GM19239 (cell line): ENCODE measurements around the gene SIGLEC9.

ENCODE experiments used
- DNase-seq: peaks from one replicate; pipeline ENCODE4 v3.0.0; 2011; ENCODE audit warnings: low spot score; ENCODE audit not compliant: insufficient read length
- FAIRE-seq: peaks from 2 replicates; lab custom pipeline; 2011; peaks lifted over from hg19 to GRCh38; lab: Jason Lieb, UNC

The SIGLEC9 gene

DNA sequence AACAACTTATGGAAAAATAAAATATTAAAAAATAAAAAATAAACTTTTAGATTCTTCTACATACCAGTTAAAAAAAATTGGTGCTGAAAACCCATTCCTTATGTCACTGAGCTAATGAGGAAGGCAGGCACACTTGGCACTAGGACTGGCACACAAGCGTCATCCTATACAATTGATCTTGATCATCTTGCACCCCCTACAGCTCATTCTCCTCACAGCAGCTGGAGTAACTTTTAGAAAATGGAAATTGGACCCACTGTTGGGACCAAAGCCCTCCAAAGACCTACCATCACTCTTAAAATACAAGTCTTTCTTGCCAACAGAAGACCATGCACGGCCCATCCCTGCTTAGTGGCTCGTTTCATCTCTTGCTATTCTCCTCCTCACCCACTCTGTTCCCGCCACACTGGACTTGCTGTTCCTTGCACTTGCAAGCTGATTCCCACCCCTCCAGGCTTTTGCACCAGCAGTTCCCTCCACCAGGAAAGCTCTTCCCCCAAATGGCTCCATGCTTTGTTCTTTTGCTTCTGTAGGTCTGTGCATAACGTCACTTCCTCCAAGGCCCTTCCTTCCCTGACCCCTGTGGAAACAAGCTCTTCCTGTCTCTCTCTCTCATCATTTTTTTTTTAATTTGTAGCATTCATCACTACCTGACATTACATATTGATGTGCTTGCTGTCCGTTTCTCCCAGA is 28.1 kb upstream of the SIGLEC9 start:
- FAIRE-seq: no peak
- DNase-seq: no peak

DNA sequence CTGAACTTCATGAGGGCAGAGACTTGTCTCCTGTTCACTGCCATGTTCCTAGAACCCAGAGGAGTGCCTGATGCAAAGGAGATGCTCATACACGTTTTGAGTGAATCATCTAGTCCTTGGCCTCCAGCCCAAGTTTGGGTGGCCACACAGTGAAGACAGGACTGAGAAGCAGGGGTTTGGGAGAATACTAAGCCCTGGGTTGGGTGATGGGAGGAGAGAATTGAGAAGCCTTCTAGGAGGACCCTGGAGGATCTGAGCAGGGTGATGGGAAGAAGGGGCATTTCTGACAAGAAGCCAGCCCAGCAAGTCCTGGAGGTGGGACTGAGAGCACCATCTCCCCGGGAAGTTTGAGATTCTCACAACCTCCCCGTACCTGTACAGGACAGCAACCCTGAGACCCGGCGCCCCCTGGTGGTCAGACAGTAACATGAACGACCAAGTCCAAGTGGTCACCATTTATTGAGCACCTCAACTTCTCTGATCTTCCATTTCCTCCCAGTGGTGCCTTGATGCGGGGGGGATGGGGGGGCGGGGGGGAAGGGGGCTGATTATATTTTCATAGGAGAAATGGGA is 27.5 kb upstream of the SIGLEC9 start:
- DNase-seq (peak; percentile 95), FAIRE-seq (peak; percentile 64)

DNA sequence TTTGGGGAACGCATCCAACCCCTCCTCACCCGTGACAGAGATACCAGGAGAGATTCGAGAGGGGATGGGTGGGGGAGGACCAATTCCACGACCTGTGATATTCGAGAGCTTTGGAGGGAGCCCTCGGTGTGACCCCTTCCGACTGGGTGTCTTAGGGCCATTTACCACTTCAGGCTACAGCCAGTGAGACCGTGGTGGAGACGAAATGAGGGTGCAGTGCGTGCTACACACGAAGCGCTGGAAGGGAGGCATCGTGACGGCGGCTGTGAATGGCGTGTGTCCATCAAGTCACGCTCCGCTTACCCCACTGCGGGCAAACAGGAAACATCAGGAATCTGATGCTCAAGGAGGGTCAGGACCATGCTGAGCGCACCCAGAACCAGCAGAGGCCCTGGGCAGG is 26.9 kb upstream of the SIGLEC9 start:
- no peak for DNase-seq
- FAIRE-seq: no peak

DNA sequence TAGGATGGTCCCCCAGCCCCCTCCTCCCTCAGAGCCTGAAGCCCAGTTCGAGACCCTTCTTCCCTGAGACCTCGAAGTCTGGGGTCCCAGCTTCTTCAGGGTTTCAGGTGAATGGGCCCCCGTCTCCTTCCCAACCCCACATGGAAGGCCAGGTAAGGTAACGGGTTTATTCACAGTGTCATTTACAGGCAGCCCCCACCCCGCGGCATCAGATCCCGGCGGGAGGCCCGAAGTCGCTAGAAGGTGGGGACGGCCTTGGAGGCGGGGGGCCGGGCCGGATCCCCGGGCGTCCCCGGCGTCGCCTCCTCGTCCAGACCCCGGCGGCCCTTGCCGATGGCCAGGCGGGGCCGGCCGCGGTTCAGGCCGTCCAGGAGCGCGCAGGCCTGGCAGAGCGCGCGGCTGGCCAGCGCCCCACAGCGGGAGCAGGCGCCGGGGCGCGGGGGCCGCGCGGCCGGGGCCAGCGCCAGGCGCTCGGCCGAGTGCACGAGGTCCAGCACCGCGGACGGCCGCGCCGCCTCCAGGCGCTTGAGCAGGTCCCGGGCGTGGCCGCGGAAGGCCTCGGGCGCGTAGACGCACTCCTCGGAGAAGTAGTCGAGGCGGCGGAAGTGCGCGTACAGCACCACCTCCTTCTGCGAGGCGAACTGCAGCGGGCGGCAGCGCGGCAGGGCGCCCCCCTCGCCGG is 26.2 kb upstream of the SIGLEC9 start:
- FAIRE-seq (no peak), DNase-seq (no peak)

DNA sequence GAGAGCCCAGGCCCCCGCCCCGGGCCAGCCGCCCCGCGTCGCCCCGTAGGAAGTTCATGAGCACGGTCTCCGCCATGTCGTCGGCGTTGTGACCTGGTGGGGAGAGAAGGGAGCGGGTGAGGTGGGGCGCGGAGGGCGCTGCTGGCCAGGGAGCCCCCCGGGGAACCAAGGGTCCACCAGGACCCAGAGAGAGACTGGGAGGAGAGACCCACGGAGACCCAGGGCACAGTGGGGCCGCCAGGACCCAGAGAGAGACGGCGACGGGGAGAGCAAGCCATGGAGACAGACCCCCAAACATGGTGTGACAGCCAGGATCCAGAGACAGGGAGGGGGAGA is 25.7 kb upstream of the SIGLEC9 start:
- no peak for DNase-seq
- no peak for FAIRE-seq

DNA sequence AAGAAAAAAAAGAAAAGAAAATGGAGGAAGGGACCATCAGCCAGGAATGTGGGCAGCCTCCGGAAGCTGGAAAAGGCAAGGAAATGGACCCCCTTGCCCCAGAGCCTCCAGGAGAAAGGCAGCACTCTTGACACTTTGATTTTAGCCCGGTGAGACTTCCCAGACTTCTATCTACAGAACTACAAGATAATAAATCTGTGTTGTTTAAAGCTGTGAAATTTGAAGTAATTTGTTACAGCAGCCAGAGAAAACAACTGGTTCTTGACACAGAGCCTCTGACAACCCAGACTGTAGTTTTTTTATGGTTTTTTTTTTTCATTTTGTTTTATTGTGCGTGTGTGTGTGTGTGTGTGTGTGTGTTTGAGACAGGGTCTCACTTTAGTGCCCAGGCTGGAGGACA is 24.1 kb upstream of the SIGLEC9 start:
- FAIRE-seq: no peak
- no peak for DNase-seq

DNA sequence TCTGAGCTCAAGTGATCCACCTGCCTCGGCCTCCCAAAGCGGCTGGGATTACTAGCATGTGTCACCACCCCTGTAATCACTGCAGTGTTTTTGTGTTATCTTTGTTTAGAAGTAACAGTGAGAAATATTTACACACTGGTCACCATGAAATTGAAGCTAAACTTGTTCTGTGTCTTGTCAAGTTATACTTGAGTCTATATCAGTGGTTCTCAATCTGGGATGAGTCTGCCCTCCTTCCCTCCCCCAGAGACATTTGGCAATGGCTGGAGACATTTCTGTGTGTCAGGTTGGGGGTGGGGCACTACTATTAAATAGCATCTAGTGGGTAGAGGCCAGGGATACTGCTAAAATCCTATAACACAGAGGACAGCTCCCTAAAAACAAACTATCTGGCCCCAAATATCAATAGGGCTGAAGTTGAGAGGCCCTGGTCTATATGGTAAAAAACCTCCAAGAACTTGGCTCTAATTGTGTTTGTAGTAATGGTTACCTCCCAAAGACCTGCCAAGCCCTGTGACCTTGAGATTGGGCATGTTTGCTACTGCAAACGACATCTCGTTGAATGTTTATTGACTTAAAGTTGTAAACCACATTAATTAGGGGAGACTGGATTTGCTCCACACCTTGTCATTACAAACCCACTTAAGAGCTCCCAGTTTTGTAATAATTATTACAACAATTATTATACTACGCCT is 23.4 kb upstream of the SIGLEC9 start:
- DNase-seq (no peak), FAIRE-seq (no peak)

DNA sequence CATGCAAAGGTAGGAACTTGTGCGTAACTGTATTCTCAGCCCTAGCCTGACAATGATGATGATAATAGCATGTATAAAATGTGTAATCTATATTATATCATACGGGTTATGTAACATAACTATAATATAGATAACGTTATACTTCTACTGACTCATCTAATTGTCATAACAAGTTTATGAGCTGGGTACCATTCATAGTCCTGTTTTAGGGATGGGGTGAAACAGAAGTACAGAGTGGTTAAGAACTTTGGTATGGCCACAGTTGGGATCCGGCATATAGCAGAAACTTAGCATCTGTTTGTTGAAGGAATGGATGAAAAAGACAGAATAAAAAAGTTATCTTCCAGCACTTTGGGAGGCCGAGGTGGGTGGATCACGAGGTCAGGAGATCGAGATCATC is 21.7 kb upstream of the SIGLEC9 start:
- DNase-seq (no peak), FAIRE-seq (no peak)

DNA sequence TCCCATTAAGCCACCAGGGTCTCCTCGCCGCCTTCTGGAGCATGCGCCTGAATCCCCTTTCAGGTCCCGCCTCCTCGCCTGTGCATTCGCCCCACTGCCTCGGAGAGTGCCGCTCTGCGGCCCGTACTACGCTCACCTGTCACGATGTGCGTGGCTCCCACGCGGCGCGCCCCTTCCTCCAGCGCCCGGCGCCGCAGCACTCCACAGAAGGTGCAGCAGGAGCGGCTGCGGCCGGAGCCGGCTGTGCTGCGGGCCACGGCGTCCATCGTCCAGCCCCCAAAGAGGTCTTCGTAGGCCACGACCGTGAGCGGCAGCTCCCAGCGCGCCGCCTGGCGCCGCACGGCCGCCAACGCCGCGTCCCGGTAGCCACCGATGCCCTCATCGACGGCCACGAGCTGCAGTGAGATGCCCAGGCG is 20.8 kb upstream of the SIGLEC9 start:
- no peak for FAIRE-seq
- DNase-seq: no peak

DNA sequence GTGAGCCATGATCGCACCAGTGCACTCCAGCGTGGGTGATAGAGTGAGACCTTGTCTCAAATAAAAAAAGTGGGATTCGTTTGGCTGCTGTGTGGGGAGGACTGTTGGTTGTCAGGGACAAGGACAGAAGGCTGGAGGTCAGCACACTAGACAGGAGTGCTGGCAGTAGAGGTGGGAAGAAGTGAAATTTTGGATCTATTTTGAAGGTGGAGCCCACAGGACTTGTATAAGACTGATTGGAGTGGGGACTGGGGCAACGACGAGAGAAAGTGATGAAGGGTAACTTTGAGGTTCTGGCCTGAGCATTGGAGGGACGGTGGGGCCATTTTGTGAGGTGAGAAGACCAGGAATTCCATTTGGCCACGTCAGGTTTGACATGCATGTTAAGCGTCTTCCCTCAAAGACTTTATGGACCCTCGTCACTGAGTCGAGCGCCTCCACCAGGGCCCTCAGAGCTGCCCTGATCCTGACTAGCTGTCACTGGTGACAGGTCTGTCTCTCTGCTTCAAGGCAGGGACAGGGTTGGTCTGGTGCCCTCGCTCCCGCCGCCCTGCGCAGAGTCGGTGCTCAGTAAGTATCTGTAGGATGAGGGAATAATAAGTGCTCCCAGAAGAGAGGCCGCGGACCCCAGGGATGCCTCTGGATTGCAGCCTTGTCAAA is 17.2 kb upstream of the SIGLEC9 start:
- DNase-seq: no peak
- no peak for FAIRE-seq

DNA sequence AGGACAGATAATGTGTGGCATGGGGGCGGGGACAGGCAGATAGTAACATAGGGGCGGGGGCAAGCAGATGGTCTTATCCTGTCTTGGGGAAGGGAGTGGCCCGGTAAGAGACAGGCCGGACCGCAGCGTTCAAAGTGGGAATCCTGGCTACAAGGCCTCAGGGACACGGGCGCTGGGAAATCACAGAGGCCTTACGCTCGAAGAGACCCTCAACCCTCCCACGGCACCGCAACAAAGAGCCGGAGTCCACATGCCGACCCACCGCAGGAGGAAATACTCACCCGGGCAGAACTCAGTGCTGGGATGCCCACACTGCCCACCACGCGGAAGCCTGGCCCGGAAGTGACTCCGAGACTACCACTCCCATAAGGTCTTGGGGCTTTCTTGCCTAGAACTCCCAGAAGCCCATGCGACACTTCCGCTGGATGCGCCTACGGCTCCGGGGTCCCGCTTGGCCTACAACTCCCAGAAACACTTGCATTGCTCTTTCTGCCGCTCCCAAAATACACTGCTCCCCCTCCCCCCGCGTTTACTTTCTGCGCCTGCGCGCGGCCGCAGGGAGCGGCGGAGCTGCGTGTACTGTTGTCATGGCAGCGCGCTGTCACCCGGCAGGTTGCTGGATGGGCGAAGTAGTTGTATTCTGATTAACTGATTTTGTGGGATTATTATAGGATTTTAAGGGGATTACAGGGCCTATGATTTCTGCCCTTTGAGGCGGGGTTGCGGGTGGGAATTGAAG is 16.5 kb upstream of the SIGLEC9 start, which contains the start of gene CTU1:
Gene CTU1, minus strand, starts transcription at position 344 of the 739 bp plus-strand sequence. CDS start 3,840 bp downstream, outside the sequence.
- peak; percentile 98 for DNase-seq

DNA sequence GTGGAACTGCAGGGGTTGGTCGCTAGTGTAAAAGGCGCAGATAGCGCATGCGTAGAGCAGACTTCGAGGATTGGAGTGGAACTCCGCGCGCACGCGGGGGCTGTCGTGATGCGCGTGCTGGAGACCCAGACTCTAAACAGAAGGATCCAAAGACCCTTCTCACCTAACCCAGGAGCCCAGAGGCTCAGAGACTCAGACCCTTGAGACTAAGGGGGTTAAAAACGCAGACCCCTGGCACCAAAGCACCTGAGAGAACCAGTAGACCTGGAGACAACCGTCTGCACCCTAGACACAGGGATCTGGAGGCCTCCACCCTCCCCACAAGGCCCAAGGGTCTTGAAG is 15.9 kb upstream of the SIGLEC9 start:
- FAIRE-seq (no peak), DNase-seq (no peak)

More for the DNA sequence above, 16.5 kb upstream of the SIGLEC9 start, which contains the start of gene CTU1:
- peak; percentile 100 for FAIRE-seq

DNA sequence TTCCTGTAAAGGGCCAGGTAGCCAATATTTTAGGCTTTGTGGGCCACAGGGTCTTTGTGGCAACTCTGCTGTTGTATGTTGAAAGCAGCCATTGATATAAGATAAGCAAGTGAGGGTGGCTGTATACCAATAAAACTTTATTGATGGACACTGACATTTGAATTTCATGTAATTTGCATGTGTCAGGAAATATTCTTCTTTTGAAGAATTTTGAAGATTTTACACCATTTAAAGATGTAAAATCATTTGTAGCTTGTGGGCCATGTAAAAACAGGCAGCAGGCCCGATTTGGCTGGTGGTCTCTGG is 14.1 kb upstream of the SIGLEC9 start:
- DNase-seq: no peak
- FAIRE-seq: no peak

DNA sequence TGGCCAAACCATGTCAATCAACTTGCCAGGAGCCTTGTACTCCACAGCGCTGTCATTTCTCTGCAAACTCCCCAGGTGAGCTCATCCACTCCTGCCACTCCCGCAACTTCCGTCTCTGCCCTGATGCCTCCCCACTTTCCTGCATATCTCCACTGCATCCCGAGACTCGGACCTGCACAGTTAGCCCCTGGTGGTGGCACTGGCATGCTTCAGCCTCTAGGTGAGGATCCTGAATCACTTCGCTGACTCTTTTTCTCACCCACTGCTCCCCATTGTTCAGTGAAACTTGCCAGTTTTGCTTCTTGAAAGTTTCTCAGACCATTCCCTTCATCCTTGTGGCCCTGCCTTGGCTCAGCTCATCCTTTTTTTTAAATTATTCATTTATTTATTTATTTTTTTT is 13.1 kb upstream of the SIGLEC9 start:
- no peak for DNase-seq
- FAIRE-seq: no peak

DNA sequence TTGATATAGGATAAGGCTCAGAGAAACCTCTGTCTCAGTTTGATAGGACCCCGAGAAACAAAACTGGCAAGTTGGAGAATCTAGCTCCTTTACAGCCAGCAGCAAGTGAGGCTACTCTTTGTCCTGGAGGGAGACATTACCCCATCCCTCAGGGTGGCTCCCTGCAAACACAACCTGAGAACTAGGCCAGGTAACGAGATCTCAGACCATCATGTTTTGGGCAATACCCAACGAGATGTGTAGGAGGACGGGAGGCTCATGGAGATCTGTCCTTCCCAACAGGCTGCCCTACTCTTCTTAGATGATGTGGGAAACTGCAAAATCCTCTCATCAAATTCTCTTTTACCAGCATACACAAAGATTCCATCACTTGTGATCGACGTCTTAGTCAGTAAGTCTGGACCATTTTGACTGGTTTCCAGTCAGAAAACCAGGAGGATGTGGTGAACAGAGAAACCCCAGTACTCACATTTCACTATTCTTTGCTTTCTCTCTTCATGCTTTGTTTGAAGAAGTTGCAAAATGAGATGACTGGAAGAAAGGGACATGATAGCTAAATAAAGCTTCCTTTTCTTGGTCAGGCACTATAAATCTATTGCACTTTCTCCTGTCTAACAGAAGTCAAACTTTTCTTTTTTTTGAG is 10.5 kb upstream of the SIGLEC9 start:
- DNase-seq (no peak), FAIRE-seq (no peak)

DNA sequence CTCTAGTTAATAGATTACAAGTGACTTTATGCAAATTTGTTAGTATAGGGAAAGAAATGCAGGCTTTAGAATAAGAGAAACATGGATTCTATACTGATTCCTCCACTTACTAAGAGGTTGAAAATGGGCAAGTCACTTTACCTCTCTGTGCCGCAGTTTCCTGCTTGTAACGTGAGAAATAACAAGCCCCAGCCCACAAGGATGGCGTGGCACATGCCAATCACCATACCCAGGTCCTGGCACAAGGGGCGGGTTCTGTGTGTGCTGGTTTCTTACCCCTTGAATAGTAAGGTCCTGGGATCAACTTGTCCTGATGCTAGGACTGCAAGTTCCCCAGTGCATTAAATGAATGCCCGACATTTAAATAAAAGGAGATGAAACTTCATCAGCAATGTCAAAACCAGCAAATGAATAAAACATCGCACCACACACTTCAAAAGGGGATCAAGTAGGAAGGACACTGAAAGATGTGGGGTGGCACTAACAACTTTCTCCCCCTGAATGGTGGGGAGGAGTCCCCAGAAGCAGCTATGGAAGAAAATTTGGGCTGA is 7.9 kb upstream of the SIGLEC9 start:
- DNase-seq: no peak

DNA sequence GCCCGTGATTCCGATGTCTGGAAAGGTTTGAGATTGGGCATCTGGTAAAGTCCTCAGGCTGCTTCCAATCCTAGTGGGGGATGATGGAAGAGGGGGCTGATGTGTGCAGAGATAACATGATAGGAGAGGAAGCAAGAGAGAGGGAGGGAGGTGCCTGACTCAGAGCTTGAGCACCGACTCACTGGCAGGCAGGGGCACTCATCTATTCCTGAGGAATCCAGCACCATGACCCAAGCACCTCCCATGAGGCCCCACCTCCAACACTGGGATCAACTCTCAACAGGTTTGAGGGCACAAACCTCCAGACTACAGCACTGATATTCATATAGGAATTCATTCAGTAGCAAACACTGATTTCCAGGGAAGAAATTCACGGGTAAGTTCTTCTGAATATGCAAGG is 5.6 kb upstream of the SIGLEC9 start:
- no peak for FAIRE-seq
- DNase-seq: no peak

More for the DNA sequence above, 7.9 kb upstream of the SIGLEC9 start:
- no peak for FAIRE-seq

DNA sequence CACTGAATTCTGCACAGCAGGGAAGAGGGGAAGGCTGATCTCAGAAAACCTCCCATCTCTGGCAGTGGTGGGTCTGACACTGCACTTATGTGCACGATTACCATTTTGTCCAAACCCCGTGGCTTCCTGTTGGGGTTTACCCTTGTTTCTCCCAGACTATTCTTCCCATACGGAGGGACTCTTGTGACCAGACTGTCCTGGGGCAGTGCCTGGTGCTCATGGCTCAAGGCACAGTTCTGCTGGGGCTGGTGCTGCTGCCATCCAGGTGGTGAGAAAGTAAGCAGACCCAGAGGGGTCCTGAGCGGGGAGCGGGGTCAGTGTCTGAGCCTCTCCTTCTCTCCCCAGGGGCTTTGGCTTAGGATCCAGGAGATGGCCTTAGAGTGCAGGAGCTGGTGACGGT is 5.1 kb upstream of the SIGLEC9 start:
- DNase-seq (no peak), FAIRE-seq (no peak)

DNA sequence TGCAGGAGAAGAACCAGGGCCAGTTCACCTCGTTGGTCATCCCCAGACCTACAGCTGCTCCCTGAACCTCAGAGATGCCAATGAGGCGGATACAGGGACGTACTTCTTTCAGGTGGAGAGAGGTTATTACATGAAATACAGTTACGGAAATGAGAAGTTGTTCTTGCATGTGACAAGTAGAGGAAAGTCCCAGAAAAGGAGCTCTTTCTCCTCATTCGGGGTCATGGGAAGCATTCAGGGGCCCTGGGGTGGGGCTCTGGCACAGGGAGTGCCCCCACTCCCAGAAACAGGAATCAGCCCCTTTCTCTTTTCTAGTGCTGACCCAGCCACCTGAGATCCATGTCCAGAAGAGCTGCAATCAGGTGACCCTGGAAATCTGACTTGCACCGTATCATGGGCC is 4.5 kb upstream of the SIGLEC9 start:
- FAIRE-seq (no peak), DNase-seq (no peak)
